ENCODE results near the gene RFX8.
"Not testable (repeated sequence)": the region's sequence is repeated elsewhere in the genome, so short reads cannot be mapped to it uniquely, and the experiment has no call there.

The RFX8 gene

DNA sequence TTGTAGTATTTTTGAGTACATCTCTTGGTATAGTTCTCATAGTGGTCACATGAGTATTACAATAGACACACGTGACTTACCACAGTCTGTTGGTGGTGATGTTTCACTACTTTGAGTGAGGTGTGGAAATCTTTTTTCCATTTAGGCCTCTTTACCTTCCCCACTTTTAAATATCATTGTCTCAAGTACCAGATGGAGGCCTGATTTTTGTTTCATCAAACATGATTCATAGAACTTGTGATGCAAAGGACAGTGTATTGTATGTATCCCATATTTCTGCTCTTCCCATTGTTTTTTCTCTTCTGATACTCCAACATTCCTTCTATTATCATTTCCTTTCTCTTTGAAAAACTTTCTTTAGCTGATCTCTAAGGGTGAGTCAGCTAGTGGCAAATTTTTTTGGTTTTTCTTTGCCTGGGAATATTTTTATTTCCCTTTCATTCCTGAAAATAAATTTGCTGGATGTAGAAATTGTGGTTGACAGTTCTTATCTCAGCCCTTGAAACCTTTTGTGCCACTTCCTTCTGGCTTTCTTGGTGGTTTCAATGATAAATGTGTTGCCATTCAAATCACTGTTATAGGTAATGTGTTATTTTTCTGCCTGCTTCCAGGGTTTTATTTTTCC is 32.8 kb downstream of the RFX8 start:
- no peak for DNase-seq (ENCODE audit: low read depth, low spot score)

DNA sequence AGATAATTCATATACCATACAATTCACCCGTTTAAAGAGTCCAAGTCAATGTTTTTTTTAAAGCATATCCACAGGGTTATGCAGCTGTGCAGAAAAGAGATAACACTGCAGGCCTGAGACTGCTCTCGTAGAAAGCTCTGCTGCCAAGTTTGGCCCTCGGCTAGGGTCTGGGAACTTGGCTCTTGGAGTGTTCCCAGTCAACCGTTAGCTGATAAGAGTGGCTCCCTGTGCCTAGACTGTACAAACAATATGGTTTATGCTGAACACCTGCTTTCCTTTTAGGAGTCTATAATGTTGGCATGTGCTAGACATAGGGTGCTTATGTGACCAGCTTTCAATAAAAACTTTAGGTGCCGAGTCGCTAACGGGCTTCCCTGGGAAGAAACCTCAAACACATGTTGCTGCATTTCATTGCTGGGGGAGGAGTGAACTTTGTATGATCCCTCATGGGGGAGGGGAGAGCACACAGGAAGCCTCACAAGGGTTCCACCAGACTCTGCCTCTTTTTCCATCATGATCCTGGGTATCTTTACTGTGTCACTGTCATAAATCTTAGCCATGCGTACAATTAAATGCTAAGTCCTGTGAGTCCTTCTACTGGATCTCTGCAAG is 34.7 kb downstream of the RFX8 start:
- no peak for DNase-seq (ENCODE audit: low read depth, low spot score)

DNA sequence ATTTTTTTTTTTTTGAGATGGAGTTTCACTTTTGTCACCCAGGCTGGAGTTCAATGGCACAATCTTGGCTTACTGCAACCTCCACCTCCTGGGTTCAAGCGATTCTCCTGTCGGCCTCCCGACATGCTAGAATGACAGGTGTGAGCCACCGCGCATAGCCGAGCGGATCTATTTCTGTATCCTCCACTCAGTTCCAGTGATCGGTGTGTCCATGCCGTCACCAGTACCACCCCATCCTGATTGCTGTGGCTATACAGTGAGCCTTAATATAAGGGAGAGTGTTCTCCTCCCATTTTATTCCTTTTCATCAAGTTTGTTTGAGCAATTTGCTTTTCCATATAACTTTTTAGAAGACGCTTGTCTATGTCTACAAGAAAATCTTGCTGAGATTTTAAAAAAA is 35.2 kb downstream of the RFX8 start:
- DNase-seq (ENCODE audit: low read depth, low spot score), result no peak

DNA sequence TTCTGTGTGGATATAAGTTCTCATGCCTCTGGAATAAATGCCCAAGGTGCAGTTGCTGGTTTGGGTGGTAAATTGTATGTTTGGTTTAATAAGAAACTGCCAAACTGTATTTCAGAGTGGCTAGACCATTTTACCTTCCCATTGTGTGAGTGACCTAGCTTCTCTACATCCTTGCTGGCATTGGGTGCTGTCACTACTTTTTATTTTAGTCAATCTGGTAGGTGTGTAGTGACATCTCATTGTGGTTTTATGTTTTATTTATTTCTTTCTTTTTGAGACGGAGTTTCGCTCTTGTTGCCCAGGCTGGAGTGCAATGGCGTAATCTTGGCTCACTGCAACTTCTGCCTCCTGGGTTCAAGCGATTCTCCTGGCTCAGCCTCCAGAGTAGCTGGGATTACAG is 36.4 kb downstream of the RFX8 start:
- not testable (repeated sequence) for DNase-seq (ENCODE audit: low read depth, low spot score)

DNA sequence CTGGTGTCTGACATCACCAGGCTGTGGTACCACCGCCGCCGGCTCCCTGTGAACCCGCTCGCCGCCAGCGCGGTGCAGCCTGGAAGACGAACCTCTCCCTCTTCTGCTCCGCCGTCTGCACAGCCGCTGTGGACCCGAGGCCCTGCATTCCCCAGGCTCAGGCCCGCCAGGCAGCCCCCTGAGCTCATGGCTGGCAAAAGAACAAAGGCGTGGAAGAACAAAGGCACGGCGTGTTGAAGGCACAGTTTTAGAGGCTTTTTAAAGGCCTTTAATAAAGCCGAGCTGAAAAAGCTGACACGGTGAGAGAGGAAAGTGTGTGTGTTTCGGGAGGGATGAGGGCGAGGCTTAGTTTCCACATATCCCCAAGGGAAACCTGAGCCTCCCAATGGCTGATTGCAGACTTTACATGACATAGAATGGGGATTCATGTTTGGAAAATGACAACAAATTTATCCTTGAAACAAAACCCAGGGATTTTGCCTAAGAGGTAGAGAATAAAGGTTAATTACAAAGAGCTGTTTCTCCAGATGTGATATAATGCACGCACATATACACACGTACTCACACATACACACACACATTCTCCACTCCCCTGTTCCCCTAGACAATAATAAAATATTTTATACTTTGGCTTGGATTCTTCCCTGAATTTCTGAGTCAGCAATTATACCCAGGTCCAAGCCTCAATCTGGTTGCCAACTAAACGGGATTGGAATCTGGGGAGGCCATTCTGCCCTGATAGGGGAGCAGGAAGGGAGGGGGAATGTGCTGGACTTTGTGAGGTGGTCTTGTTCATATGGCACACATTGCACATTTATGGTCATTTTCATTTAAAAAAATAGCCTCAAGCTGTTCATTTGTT is 39.7 kb downstream of the RFX8 start:
- no peak for DNase-seq (ENCODE audit: low read depth, low spot score)

DNA sequence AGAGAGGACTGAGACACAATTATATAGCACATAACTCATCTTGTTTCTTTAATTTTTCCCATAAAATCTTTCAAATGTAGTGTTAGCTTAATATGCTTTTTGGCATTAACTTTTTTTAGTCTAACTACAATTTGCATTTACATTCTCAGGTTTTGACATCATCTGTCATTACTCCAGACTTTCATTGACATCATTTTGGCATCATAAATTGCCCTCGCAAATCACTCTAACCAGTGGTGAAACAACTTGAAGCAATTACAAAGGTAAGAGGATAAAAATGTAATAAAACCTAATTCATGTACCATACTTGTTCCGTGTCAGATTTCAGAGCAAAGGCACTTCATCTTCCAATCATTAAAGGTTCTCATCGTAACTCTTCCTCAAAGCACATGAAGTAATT is 41.4 kb downstream of the RFX8 start:
- no peak for DNase-seq (ENCODE audit: low read depth, low spot score)

DNA sequence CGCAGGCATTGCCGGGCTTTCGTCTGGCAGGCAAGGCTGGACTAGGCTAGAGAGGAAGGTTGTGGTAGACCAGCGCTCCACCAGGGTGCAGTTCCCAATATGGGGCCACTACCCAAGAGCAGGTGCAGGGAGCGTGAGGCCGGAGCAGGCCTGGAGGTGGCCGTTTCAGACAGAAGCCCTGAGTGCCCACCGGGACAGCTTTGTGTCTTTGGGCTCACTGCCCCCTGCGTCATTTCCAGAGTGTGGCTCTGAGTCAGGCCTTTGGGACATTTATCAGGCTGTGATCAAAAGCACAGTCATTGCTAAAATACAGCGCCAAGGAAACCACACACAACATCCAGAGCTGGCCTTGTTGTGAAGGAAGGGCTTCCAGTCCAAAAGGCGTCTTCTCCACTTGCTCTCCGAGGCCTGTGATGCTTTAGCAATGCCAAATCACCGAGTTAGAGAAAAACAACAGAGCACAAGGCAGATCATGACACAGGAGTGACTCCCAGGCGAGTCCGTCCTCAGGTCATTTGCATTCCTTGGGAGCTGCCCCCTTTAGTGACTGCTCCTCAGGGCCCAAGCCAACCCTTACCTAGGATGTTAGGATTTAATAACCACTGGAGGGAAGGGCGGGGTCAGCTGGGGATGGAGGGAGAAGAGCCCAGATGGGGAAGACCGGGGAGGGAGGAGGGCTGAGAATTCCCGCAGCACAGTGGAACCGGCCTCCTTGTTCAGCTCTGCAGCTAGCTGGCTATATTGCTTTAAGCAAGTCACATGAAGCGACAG is 42.3 kb downstream of the RFX8 start:
- DNase-seq (ENCODE audit: low read depth, low spot score), result no peak

DNA sequence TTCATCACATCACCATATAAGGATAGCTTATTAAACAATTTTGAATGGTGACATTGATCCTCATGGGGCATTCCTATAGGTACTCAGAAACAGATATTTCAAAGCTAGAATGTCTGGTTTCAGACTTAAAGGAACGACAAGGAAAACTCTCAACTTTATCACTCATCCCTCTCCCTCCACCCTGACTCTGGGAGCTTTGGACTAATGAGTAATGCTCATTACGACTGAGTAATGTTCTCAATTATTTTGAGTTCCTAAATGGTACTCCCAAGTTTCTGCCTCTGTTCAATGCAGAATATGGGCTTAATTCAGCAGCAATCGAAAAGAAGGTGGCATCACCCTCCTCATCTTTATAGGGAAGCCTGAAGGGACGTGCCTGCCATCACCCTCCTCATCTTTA is 43.4 kb downstream of the RFX8 start:
- DNase-seq (ENCODE audit: low read depth, low spot score), result no peak

DNA sequence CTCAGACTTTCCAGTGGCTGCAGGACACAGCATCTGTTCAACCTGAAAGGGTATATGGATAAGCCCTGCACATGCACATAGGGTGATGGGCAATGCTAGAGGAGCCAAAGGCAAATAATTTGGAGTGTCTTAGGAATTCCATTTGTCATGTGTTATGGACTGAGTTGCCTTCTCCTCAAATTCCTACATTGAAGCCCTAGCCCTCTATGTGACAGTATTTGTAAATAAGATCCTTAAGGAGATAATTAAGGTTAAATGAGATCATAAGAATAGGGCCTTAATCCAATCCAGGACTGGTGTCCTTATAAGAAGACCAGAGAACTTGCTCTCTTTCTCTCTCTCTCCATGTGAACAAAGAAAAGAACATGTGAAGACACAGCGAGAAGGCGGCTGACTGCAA is 44.8 kb downstream of the RFX8 start:
- no peak for DNase-seq (ENCODE audit: low read depth, low spot score)

DNA sequence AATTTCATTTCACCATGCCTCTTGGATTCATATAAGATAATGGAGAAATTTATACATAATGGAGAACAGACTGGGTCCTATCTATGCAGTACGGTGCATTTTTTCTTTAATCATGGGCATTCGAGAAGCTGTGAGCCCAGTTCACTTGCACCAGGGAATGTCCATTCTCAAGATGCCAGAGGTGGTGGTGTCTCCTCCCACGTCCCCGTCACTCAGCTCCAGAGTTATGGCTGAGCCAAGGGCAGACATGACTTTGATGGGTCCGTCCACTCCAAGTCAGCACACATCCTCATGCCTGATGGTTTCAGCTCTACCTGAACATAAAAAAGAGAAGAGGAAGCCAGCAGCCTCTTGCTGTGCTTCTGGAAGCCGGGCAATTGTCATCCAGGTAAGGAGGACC is 45.5 kb downstream of the RFX8 start:
- DNase-seq (ENCODE audit: low read depth, low spot score), result no peak

DNA sequence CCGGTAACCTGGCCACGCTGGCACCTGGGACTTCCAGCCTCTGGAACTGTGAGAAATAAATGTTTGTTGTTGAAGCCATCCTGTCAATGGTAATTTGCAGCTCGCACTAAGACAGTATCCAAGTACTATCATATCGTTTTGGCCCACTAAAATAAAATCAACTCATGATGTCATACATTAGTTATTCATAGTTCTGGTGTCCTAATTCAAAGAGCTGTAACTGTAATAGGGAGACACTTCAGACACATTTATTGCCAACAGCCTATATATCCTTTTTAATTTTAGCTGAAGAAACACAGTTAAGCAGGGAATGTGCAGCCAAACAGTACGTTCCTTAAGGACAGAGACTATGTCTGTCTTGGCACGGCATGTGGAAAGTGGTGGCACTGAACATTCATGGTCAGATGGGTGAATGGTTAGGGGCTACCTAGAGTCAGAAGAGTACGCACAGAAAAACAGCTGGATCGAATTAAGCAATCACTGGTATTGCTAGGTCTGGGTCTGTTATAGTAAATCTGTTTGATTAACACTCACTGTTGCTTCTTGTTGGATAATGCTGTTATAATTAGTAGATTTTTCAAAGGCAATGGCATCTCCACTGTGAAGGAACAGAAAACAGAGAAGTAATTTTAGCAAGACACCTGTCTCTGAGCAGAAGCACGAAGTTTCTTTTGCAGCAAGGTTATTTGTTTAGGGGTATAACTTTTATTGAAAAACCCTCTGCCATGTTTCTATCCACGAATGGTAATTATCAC is 46.3 kb downstream of the RFX8 start:
- no peak for DNase-seq (ENCODE audit: low read depth, low spot score)

DNA sequence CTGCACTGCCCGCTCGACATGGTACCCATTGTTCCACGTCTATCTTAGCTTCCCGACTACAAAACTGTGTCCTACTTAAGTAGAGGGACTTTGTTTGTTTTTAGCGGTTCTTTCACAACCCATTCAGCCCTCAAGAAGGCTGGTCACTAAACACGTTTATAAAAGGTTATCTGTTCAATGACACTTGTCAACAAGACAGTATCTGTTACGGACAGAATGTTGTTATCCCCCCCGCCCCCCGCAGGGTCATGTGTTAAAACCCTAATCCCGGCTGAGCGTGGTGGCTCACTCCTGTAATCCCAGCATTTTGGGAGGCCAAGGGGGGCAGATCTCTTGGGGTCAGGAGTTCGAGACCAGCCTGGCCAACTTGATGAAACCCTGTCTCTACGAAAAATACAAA is 47.2 kb downstream of the RFX8 start:
- DNase-seq (ENCODE audit: low read depth, low spot score), result no peak

DNA sequence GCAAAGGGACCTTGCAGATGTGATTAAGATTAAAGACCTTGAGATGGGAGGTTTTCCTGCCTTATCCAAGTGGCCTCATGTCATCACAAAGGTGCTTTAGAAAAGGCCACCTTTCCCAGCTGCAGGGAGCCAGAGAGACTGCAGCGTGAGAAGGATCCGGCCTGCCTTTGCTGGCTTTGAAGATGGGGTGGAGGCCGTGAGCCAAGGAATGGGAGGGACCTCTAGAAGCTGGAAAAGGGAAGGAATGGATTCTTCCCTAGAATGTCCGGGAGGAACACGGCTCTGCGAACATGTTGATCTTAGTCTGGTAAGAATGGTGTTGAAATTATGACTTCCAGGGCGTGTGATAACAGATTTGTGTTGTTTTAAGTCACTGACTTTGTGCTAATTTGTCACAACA is 47.7 kb downstream of the RFX8 start:
- DNase-seq (ENCODE audit: low read depth, low spot score), result no peak

DNA sequence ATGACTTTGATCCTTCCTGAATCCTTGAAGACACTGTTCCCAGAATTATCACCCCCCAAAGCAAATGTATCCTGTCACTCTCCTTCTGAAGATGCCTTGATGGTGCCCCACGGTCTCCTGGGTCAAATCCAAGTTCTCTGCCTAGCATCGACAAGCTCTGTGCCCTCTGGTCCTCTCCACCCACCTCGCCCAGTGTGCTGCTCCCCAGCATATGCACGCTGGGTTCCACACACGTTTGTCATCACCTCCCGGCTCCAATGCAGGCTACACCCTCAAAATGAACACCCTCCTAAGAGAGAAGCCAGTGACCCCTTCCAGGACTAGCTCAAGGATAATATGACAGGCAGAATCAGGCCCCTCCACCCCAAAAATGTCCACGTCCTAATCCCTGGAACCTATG is 48.1 kb downstream of the RFX8 start:
- DNase-seq (ENCODE audit: low read depth, low spot score), result no peak

DNA sequence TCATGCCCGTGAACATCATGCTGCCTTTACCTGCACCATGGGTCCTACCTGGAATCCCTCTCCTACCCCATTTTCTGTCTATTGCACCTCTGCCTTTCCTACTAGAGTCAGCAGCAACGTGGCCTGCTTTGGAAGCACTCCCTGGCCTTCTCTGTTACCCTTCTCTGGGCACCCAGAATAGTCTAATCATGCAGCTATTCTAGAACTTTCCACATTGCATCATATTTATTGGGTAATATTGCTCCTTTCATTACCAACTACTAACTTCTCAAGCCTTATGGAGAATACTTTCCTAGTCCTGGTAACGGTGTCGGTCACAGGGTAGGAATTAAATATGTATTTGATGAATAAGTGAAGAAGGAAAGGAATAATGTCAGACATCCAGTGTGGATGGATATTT is 54.3 kb downstream of the RFX8 start:
- no peak for DNase-seq (ENCODE audit: low read depth, low spot score)

DNA sequence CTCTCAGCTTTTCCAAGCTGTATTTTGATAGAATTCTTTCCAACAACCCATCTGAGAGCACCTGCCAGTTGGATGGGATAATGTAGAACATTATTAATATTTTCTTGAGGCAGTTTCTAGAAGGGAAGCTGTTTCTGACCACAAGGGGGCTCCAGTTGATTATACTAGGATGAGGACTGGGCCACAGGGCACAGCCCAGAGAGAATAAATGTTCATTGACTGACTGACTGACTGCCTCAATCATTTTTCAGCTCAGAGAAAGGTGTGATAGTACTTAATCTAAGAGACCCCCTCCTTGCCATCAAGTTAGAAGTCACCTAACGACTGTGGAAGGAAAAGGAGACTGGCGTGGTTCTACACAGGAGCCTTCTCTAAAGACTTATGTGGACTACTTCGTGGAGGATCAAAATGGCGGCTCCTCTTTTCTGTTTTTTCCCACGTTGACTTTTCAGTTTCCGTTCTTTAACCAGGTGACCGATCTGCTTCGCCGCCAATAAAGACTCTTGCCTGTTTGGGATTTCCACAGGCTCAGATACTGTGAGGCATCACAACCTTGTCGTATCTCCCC is 55.7 kb downstream of the RFX8 start:
- peak; percentile 56 for DNase-seq (ENCODE audit: low read depth, low spot score)

DNA sequence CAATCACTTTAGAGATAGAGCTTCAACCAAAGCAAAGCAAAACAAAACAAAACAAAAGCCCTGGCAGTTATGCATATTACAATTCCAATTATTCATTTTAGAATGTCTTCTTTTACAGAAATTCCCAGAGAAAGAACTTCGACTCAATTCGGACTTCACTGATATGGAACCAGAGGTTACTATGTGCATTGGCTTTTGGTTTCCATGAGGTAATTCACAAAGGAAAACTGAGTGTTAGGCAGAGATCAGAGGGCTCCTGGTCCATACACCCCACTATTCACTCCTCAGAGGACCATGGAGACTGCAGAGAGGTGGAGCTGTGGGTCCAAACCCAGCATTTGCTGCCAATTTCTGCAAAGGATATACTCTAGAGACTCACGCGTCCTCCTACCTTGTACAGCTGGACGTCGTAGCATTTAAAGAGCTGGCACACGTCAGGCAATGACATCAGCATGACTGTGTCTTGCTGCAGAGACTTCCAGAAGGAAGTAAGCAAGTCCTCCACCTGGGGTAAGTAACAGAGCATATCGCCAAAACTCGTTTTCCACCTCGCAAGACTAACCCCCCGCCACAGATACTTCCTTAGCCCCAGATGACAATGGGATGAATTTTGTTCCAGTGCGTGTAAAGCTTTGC is 56.3 kb downstream of the RFX8 start:
- no peak for DNase-seq (ENCODE audit: low read depth, low spot score)

DNA sequence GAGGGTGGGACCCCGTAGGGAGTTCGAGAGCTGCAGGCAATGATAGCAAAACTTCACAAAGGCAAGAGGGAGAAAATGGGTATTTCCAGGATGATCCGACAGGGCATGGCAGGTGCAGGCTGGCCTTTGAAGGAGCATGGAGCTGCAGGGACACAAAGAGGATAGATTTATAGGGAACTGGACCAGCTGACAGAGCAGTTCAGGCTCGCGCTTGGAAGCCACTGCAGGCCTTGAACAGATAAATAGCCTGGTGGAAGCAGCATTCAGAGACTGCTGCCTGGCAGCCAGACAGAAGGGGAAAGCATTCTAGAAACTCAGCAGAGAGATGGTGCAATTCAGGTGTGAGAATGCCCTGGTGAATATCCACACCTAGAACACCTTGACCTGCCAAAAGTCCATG is 58.3 kb downstream of the RFX8 start:
- DNase-seq (ENCODE audit: low read depth, low spot score), result no peak

DNA sequence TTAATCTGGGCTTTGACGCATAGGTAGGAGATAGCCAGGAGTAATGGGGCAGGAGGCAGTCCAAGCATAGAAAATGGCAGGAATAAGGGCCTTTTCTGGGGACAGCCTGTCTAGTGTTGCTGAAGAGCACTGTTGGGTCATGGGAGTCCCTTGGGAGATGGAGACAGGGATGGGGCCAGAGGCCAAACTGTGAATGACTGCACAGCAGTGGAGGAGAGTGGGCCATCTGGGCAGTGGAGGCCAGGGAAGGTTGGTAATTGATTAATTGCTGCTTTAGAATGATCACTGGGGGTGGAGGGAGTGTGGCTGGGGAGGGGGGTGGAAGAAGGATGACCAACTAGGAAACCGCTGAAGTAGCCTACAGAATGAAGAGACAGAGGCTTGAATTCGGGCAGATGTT is 59.0 kb downstream of the RFX8 start:
- no peak for DNase-seq (ENCODE audit: low read depth, low spot score)

DNA sequence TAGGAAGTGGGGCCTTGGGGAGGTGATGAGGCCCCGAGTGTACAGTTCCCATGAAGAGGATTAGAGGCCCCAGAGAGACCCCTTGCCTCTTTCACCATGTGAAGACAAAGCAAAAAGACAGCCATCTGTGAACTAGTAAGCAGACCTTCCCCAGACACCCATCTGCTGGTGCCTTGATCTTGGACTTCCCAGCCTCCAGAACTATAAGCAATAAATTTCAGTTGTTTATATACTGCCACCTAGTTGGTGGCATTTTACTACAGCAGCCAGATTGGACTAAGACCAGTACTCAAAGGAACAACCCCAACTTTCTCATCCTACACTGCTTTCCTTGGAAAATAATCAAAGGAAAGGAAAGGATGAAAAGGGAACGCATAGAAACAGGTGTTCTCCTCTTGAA is 59.7 kb downstream of the RFX8 start:
- no peak for DNase-seq (ENCODE audit: low read depth, low spot score)
